ENCODE data around the gene CC2D2A. TPM values are rescaled to one million over a fixed set of nuclear protein-coding genes. Genes with fewer than 3 reads are reported as not detected.
"Not testable (repeated sequence)": the region's sequence is repeated elsewhere in the genome, so short reads cannot be mapped to it uniquely, and the experiment has no call there.

The CC2D2A gene
- total RNA-seq, 6 experiments from 2014 or later: 19.1 to 26.5 (median 21.8) TPM

GRCh38 chr4:15610855-15611254 is 141.2 kb downstream of the CC2D2A start:
- DNase-seq: no peak
- Mint-ChIP-seq H3K9me3 (no peaks in the 10 kb centered on the region), H3K27me3 (ENCODE audit: insufficient read depth) (no peaks in the 10 kb centered on the region; the same call in 1 of the 2 replicates), H3K27ac (no peak overlapping the region), H3K4me1 (ENCODE audit: low read depth) (no peaks in the 10 kb centered on the region), H3K36me3 (ENCODE audit: low read depth) (0 out of 2 replicates have a peak, but pooled peaks cover 7% of the 10 kb centered on the region), H3K4me3 (no peak overlapping the region)
- TF ChIP-seq CTCF (IDR thresholded peaks at IDR 0.05): no peak

- peaks cover 5% of the 10 kb centered on the region for H3K9me3 Mint-ChIP-seq
- TF ChIP-seq CTCF (IDR thresholded peaks at IDR 0.05): no peak
- DNase-seq: no peak
- no peaks in the 10 kb centered on the region for H3K4me1 Mint-ChIP-seq (ENCODE audit: low read depth)
- H3K27me3 Mint-ChIP-seq (ENCODE audit: insufficient read depth): no peaks in the 10 kb centered on the region; the same call in none of the 2 replicates
- H3K36me3 Mint-ChIP-seq (ENCODE audit: low read depth): peaks cover 16% of the 10 kb centered on the region
- no peak overlapping the region for H3K4me3 Mint-ChIP-seq
- H3K27ac Mint-ChIP-seq: no peak overlapping the region
Measured at GRCh38 chr4:15612136-15612535, 142.5 kb downstream of the CC2D2A start.

- not testable (repeated sequence) for H3K27me3 Mint-ChIP-seq (ENCODE audit: insufficient read depth); H3K27ac Mint-ChIP-seq; H3K4me1 Mint-ChIP-seq (ENCODE audit: low read depth); H3K4me3 Mint-ChIP-seq; DNase-seq
- peaks cover 22% of the 10 kb centered on the region for H3K9me3 Mint-ChIP-seq
- peaks cover 40% of the 10 kb centered on the region for H3K36me3 Mint-ChIP-seq (ENCODE audit: low read depth)
Measured at GRCh38 chr4:15614891-15615290, 145.2 kb downstream of the CC2D2A start.

- H3K9me3 Mint-ChIP-seq: peaks cover 35% of the 10 kb centered on the region
- not testable (repeated sequence) for H3K4me3 Mint-ChIP-seq; H3K4me1 Mint-ChIP-seq (ENCODE audit: low read depth); H3K27me3 Mint-ChIP-seq (ENCODE audit: insufficient read depth); H3K27ac Mint-ChIP-seq; DNase-seq
- H3K36me3 Mint-ChIP-seq (ENCODE audit: low read depth): peaks cover 65% of the 10 kb centered on the region
Measured at GRCh38 chr4:15617407-15617806, 147.7 kb downstream of the CC2D2A start.

GRCh38 chr4:15636818-15637217 is 167.1 kb downstream of the CC2D2A start:
- DNase-seq: no peak
- Mint-ChIP-seq H3K36me3 (ENCODE audit: low read depth) (peaks cover 30% of the 10 kb centered on the region), H3K4me3 (no peak overlapping the region), H3K27ac (no peak overlapping the region), H3K4me1 (ENCODE audit: low read depth) (no peaks in the 10 kb centered on the region), H3K9me3 (no peaks in the 10 kb centered on the region), H3K27me3 (ENCODE audit: insufficient read depth) (peaks cover 3% of the 10 kb centered on the region; the same call in 1 of the 2 replicates)
- no peak for TF ChIP-seq CTCF (IDR thresholded peaks at IDR 0.05)

GRCh38 chr4:15638418-15638817 is 168.7 kb downstream of the CC2D2A start:
- H3K36me3 Mint-ChIP-seq (ENCODE audit: low read depth): peaks cover 14% of the 10 kb centered on the region

More at GRCh38 chr4:15638418-15638817, 168.7 kb downstream of the CC2D2A start:
- no peak for TF ChIP-seq CTCF (IDR thresholded peaks at IDR 0.05)
- no peak overlapping the region for H3K4me3 Mint-ChIP-seq
- no peaks in the 10 kb centered on the region for H3K4me1 Mint-ChIP-seq (ENCODE audit: low read depth)
- no peak for DNase-seq
- H3K27me3 Mint-ChIP-seq (ENCODE audit: insufficient read depth): no peaks in the 10 kb centered on the region
- H3K27ac Mint-ChIP-seq: no peak overlapping the region
- no peaks in the 10 kb centered on the region for H3K9me3 Mint-ChIP-seq

All from HFFc6 (cell line).